T1000 (cell line): ENCODE data around the gene BCAS3.

Experiments used
- DNase-seq: peaks from one replicate; lab custom pipeline; 2025; ENCODE audit warnings: mixed read lengths; lab: John Stamatoyannopoulos, UW

BCAS3 gene

DNA sequence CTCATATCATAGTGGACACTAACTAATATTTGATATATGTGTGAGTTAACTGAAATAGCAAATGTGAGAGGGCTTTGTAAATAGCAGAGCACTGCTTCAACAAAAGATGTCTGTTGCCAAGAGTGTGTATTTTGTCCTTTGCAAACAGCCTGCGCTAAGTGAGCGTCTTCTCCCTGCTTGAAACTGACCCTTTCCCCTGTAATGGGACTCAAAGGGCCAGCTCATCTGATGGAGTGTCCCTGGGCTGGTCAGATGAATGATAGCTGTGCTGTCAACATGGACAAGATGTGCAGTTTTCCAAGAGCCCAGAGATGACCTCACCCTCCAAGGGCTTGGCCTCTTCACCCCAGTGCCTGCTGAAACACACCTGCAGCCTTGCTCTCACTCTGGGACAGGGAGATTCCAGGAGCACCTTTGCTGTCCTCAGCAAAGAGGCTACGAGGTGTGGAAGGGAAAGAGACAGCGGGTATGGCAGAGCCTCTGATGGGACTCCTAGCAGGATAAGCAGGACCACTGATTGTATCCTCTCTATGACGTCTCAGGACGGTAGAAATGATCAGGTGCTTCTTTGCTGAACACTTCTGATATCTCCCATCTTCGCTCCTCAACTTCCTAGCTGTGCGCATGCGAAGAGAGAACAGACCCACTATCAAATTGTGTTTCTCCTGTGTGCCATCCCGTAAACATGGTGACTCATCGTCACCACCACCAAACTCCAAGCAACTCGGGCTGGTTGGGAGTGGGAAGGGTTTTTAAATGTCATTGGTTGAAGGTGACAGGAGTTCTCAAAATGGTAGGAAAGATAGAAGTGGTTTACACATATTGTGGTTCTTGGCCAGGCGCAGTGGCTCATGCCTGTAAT lies 686.2 kb downstream of the BCAS3 start:
- no peak for DNase-seq

DNA sequence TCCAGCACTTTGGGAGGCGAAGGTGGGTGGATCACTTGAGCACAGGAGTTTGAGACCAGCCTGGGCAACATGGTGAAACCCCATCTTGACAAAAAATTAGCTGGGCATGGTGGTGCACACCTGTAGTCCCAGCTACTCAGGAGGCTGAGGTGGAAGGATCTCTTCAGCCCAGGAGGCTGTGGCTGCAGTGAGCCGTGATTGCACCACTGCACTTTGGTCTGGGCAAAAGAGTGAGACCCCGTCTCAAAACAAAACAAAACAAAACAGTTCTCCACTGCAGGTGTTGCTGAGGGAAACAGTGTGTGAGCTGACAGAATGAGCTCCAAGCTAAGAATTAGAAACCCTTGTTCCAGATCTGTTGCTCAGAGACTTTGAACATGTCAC lies 686.8 kb downstream of the BCAS3 start:
- no peak for DNase-seq

GRCh38 chr17:61366076-61366714 lies 688.5 kb downstream of the BCAS3 start:
- DNase-seq, result no peak

- DNase-seq, result no peak
These were observed 689.2 kb downstream of the BCAS3 start for GRCh38 chr17:61366715-61367413.

GRCh38 chr17:61368049-61368831 lies 690.6 kb downstream of the BCAS3 start:
- no peak for DNase-seq

- no peak for DNase-seq
These were observed 691.3 kb downstream of the BCAS3 start for GRCh38 chr17:61368832-61369450.

- DNase-seq, result no peak
These were observed 692.1 kb downstream of the BCAS3 start for GRCh38 chr17:61369751-61370150.

DNA sequence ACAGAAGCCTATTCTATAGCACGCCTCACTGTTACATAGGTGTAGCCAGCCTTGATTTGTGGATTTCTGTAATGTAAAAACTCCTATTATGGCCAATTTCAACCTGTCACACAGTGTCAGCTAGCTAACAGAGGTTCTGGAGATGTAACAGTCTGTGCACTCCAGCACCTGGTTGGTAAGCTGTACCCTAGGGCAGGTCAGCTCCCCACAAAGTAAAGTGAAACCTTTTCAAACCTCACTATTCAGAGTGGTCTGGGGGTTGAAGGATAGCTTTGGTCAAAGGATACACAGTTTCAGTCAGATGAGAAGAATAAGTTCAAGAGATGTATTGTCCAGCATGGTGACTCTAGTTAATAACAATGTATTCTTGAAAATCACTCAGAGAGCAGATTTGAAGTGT lies 693.5 kb downstream of the BCAS3 start:
- DNase-seq, result no peak

DNA sequence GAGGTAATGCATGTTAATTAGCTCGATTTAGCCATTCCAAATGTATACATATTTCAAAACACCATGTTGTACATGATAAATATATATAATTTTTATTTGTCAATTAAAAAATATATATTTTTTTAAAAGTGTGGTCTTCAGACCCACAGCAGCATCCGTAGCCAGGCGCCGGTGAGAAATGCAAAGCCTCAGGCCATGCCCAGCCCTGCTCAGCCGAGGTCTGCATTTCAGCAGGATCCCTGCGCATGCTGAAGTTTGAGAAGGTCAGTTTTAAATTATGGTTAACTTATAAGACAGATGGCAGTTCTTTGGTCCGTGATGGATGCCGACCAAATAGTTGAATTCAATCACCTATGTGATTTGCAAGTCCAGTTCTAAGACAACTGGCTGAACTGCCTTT lies 694.0 kb downstream of the BCAS3 start:
- DNase-seq, result no peak

DNA sequence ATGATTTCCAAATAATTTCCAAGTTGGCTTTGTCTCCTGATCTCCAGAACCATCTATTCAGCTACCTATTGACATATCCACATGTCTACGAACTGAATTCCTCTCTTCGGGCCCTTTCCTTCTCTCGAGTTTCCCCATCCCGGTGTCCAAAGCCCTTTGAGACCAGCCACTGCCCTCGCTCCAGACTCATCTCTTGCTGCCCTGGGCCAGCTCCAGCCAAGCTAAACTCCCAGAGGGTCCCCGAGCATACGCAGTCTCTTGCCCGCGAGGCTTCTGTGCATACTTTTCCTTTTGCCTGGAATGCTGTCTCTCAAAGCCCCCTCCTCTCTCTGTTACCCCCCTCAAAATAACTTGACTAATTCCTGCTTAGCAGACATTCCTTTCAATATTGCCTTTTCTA lies 694.8 kb downstream of the BCAS3 start:
- DNase-seq, result no peak

DNA sequence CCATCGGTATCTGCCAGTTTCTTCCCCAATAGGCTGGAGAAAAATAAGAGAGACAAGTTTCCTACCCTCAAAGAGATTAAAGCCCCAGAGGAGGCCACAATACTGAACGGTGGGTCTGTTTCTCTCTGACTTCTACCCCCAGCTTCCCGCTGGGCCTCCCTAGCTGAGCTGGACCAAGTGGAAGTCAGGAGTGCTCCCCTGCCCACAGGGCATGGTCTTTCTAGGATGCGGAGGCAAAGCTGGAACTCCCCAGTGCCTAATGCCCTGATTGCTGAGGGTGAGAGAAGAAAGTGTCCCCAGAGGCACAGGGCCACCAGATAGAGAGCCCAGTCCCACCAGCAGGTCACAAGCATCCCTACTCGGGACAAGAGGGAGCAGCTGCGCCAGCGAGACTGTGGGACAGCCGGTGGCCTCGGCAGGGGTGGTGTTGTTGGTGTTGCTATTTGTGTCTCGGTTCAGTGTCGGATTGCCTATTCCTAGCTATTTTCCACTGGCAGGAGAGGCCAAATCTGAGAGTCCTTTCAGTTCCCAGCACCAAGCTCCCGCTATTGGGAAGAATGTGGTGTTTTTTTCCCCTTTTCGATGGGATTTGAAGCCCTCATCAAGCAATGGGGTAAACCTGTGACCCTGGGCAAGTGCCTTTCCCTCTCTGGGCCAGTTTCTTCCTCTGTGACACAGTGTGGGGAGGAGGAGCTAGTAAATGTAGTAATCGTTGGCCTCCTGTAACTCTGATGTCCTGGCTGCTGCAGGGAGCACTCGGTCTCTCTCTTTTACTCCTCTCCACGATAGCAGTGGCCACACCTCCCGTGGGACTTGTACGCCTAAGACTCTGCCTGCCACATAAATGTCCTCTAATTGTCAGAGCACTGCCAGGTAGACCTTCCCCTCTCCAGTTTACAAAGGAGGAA lies 699.5 kb downstream of the BCAS3 start:
- DNase-seq, result no peak

GRCh38 chr17:61378658-61379456 lies 701.2 kb downstream of the BCAS3 start:
- DNase-seq, result no peak

- DNase-seq, result no peak
These were observed 702.0 kb downstream of the BCAS3 start for GRCh38 chr17:61379457-61380216.

DNA sequence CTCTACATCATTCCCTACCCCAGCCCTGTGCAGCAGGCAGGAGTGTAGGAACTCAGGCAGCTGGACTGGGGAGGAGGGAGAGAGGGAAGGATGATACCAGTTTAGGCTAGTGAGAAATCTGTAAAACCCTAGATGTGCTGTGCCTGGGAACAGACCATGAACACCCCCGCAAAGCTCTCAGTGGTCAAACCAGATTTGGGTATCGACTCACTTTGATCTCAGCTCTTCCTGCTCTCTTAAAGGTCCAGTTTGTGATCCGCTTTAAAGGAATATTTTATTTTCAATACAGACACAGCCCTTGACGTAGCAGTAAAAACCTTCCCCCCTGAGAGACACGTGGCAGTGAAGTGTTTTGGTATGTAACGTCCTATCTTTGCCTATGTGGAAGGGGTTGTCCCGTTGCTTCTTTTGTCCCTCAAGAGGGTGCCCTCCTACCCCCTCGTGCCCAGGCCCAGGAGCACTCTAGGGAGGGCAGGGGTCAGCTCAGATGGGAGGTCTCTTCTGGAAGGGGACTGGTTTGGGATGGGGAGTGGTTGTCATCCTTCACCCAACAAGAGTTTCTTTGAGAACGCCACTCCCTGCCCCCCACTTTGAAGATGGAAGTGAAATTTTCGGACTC lies 702.7 kb downstream of the BCAS3 start:
- DNase-seq, result no peak

DNA sequence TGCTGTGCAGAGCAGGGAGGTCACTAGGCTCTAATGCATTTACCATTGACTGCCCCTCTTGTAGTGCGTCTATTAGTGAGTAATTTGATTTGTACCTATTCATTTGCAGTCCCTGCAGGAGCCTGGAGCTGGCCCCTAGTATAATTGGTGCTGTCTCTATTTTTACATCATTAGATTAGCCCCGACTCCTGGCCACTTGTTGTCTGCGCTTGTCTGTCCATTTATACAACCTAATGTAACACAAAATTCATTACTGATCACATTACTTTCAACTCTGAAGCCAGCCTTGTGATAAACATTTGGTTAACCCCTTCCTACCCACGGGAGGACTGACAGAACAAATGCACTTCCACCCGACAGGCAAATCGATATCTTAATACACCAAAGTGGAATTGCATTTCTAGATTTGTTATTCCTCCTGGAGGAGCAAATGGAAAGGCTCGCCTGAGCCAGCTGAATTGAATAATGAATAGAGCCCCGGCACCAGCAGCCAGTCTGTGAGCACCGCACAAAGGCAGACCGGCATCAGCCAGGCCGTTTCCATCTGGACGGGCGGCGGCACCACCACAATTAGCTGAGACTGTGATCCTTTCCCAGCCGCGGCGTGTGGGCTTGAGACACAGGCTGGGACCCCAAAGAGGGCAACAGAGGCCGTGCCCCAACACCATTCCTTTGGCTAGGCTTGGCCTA lies 703.3 kb downstream of the BCAS3 start:
- DNase-seq, result no peak

DNA sequence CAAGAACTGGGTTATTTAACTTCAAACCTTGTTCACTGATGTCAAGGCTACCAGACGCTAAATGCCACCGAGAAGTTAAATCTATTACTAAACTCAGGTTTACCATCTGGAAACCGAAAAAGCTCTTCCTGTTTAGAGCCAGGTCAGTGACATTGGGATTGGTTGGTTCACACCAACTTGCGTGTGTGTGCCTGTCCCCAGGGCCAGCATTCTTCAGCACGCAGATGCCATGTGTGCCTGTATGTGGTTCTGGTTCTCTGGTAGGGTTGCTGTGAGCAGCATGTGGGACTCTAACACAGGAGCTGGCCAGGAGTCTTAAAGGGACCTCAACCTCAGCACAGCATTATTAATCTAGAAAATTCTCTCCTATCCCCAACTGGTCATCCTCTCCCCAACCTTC lies 703.9 kb downstream of the BCAS3 start:
- no peak for DNase-seq

DNA sequence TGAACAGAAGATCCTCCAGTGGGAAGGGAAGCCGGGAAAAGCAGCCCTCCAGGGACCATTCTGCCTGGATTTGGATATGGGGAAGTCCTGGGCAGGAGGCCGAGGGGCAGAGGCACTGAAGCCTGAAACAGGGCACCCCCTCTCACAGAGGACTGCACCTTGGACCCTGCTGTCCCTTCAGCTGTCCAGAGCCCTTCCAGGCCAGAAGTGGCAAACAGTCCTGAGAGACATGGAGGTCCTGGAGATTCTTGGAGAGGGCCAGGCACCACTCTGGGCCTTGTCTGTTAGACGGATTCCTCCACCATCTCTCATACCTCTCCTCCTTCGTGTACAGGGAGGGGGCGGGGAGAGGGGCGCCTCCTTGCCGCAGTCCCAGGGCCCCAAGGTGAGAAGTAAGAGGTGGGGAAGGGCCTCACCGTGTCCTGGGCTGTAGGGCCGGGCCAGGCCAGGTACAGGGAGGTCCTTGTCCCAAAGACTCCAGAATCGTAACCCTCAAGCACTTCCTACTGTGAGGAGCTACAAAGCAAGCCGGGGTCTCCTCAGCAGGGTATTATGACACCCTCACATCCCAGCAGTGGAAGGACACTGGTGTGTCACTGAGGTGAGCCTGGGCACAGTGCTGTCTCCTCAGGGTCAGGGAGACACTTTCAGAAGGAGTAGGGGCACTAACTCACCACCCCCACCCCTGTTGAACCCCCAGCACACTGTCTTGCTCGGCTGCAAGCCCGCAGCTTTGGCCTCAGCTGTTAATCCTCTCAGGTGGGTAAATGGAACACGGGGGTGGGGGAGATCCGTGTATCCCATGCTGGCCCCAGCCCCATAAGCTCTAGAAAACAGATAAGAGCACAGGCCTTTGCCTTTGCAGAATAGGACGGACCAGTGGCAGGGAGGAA lies 705.4 kb downstream of the BCAS3 start:
- DNase-seq, result no peak
